ENCODE measurements around the gene GALNT2.

Gene GALNT2

GRCh38 chr1:230233786-230234185 is 166.7 kb downstream of the GALNT2 start:
- Histone ChIP-seq H2AFZ (ENCODE audit: low read depth, low read length) (no peak overlapping the region), H3K36me3 (ENCODE audit: insufficient read depth, low read length) (peaks cover 4% of the 10 kb centered on the region), H3K4me1 (ENCODE audit: insufficient read depth, low read length) (peaks cover 28% of the 10 kb centered on the region), H3K9me3 (ENCODE audit: low read length) (no peaks in the 10 kb centered on the region), H3K4me3 (ENCODE audit: low read length) (no peak overlapping the region), H3K27me3 (ENCODE audit: insufficient read depth, low read length) (no peaks in the 10 kb centered on the region)

- Histone ChIP-seq H3K27me3 (ENCODE audit: insufficient read depth, low read length) (no peaks in the 10 kb centered on the region), H3K4me3 (ENCODE audit: low read length) (no peak overlapping the region), H3K4me1 (ENCODE audit: insufficient read depth, low read length) (peaks cover 12% of the 10 kb centered on the region), H2AFZ (ENCODE audit: low read depth, low read length) (no peak overlapping the region), H3K36me3 (ENCODE audit: insufficient read depth, low read length) (peaks cover 4% of the 10 kb centered on the region), H3K9me3 (ENCODE audit: low read length) (no peaks in the 10 kb centered on the region)
Measured at GRCh38 chr1:230235876-230236275, 168.8 kb downstream of the GALNT2 start.

- Histone ChIP-seq H3K36me3 (ENCODE audit: insufficient read depth, low read length) (peaks cover 4% of the 10 kb centered on the region), H2AFZ (ENCODE audit: low read depth, low read length) (no peak overlapping the region), H3K27me3 (ENCODE audit: insufficient read depth, low read length) (no peaks in the 10 kb centered on the region), H3K4me3 (ENCODE audit: low read length) (no peak overlapping the region), H3K9me3 (ENCODE audit: low read length) (no peaks in the 10 kb centered on the region), H3K4me1 (ENCODE audit: insufficient read depth, low read length) (peaks cover 7% of the 10 kb centered on the region)
Measured at GRCh38 chr1:230236301-230237008, 169.4 kb downstream of the GALNT2 start.

GRCh38 chr1:230237009-230237370 is 170.0 kb downstream of the GALNT2 start:
- no peak overlapping the region for H3K4me3 ChIP-seq (ENCODE audit: low read length)
- peaks cover 1% of the 10 kb centered on the region for H3K4me1 ChIP-seq (ENCODE audit: insufficient read depth, low read length)
- no peaks in the 10 kb centered on the region for H3K27me3 ChIP-seq (ENCODE audit: insufficient read depth, low read length)
- no peaks in the 10 kb centered on the region for H3K9me3 ChIP-seq (ENCODE audit: low read length)
- H3K36me3 ChIP-seq (ENCODE audit: insufficient read depth, low read length) = peaks cover 7% of the 10 kb centered on the region
- no peak overlapping the region for H2AFZ ChIP-seq (ENCODE audit: low read depth, low read length)

- Histone ChIP-seq H3K4me1 (ENCODE audit: insufficient read depth, low read length) (no peaks in the 10 kb centered on the region), H3K36me3 (ENCODE audit: insufficient read depth, low read length) (peaks cover 7% of the 10 kb centered on the region), H3K27me3 (ENCODE audit: insufficient read depth, low read length) (no peaks in the 10 kb centered on the region), H3K9me3 (ENCODE audit: low read length) (no peaks in the 10 kb centered on the region), H3K4me3 (ENCODE audit: low read length) (no peak overlapping the region), H2AFZ (ENCODE audit: low read depth, low read length) (no peak overlapping the region)
Measured at GRCh38 chr1:230237805-230238204, 170.8 kb downstream of the GALNT2 start.

- Histone ChIP-seq H3K4me3 (ENCODE audit: low read length) (no peak overlapping the region), H2AFZ (ENCODE audit: low read depth, low read length) (no peak overlapping the region), H3K4me1 (ENCODE audit: insufficient read depth, low read length) (no peaks in the 10 kb centered on the region), H3K9me3 (ENCODE audit: low read length) (no peaks in the 10 kb centered on the region), H3K36me3 (ENCODE audit: insufficient read depth, low read length) (peaks cover 23% of the 10 kb centered on the region), H3K27me3 (ENCODE audit: insufficient read depth, low read length) (no peaks in the 10 kb centered on the region)
Measured at GRCh38 chr1:230240446-230241086, 173.5 kb downstream of the GALNT2 start.

GRCh38 chr1:230242326-230242725 is 175.3 kb downstream of the GALNT2 start:
- H3K9me3 ChIP-seq (ENCODE audit: low read length) = no peaks in the 10 kb centered on the region
- H3K36me3 ChIP-seq (ENCODE audit: insufficient read depth, low read length) = peaks cover 34% of the 10 kb centered on the region
- H2AFZ ChIP-seq (ENCODE audit: low read depth, low read length) = no peak overlapping the region
- H3K4me1 ChIP-seq (ENCODE audit: insufficient read depth, low read length) = no peaks in the 10 kb centered on the region
- H3K4me3 ChIP-seq (ENCODE audit: low read length) = no peak overlapping the region
- H3K27me3 ChIP-seq (ENCODE audit: insufficient read depth, low read length) = no peaks in the 10 kb centered on the region

GRCh38 chr1:230243146-230243545 is 176.1 kb downstream of the GALNT2 start:
- Histone ChIP-seq H3K4me3 (ENCODE audit: low read length) (no peak overlapping the region), H3K36me3 (ENCODE audit: insufficient read depth, low read length) (peaks cover 37% of the 10 kb centered on the region), H3K9me3 (ENCODE audit: low read length) (no peaks in the 10 kb centered on the region), H3K4me1 (ENCODE audit: insufficient read depth, low read length) (no peaks in the 10 kb centered on the region), H3K27me3 (ENCODE audit: insufficient read depth, low read length) (no peaks in the 10 kb centered on the region), H2AFZ (ENCODE audit: low read depth, low read length) (no peak overlapping the region)

GRCh38 chr1:230243583-230244353 is 176.7 kb downstream of the GALNT2 start:
- Histone ChIP-seq H3K36me3 (ENCODE audit: insufficient read depth, low read length) (peaks cover 44% of the 10 kb centered on the region), H3K4me3 (ENCODE audit: low read length) (no peak overlapping the region), H2AFZ (ENCODE audit: low read depth, low read length) (no peak overlapping the region), H3K4me1 (ENCODE audit: insufficient read depth, low read length) (no peaks in the 10 kb centered on the region), H3K9me3 (ENCODE audit: low read length) (no peaks in the 10 kb centered on the region), H3K27me3 (ENCODE audit: insufficient read depth, low read length) (no peaks in the 10 kb centered on the region)

- no peak overlapping the region for H3K4me3 ChIP-seq (ENCODE audit: low read length)
- H3K4me1 ChIP-seq (ENCODE audit: insufficient read depth, low read length) = no peaks in the 10 kb centered on the region
- H3K27me3 ChIP-seq (ENCODE audit: insufficient read depth, low read length) = no peaks in the 10 kb centered on the region
- H3K9me3 ChIP-seq (ENCODE audit: low read length) = no peaks in the 10 kb centered on the region
- peaks cover 63% of the 10 kb centered on the region for H3K36me3 ChIP-seq (ENCODE audit: insufficient read depth, low read length)
- no peak overlapping the region for H2AFZ ChIP-seq (ENCODE audit: low read depth, low read length)
Measured at GRCh38 chr1:230246551-230246950, 179.5 kb downstream of the GALNT2 start.

GRCh38 chr1:230248016-230248888 is 181.2 kb downstream of the GALNT2 start:
- H3K27me3 ChIP-seq (ENCODE audit: insufficient read depth, low read length) = no peaks in the 10 kb centered on the region
- no peaks in the 10 kb centered on the region for H3K4me1 ChIP-seq (ENCODE audit: insufficient read depth, low read length)
- H3K36me3 ChIP-seq (ENCODE audit: insufficient read depth, low read length) = peaks cover 59% of the 10 kb centered on the region
- no peak overlapping the region for H2AFZ ChIP-seq (ENCODE audit: low read depth, low read length)
- peaks cover 2% of the 10 kb centered on the region for H3K9me3 ChIP-seq (ENCODE audit: low read length)
- no peak overlapping the region for H3K4me3 ChIP-seq (ENCODE audit: low read length)

- peaks cover 2% of the 10 kb centered on the region for H3K9me3 ChIP-seq (ENCODE audit: low read length)
- H2AFZ ChIP-seq (ENCODE audit: low read depth, low read length) = no peak overlapping the region
- H3K27me3 ChIP-seq (ENCODE audit: insufficient read depth, low read length) = no peaks in the 10 kb centered on the region
- H3K4me3 ChIP-seq (ENCODE audit: low read length) = no peak overlapping the region
- H3K4me1 ChIP-seq (ENCODE audit: insufficient read depth, low read length) = no peaks in the 10 kb centered on the region
- peaks cover 53% of the 10 kb centered on the region for H3K36me3 ChIP-seq (ENCODE audit: insufficient read depth, low read length)
Measured at GRCh38 chr1:230248889-230249270, 181.8 kb downstream of the GALNT2 start.
